C4-2B (cell line): Measurements from ENCODE around the gene PREX1.

Experiments
- ZFX ChIP-seq: fragments of 450-650 bp; IDR thresholded peaks from 2 replicates; pipeline ENCODE4 v1.6.1; 2017
- TF ChIP-seq, protein P1 (sequence below): fragments of 450-650 bp; conservative IDR thresholded peaks from 2 replicates; pipeline ENCODE4 v1.5.1; 2017; ENCODE audit warnings: mild to moderate bottlenecking

DNA sequence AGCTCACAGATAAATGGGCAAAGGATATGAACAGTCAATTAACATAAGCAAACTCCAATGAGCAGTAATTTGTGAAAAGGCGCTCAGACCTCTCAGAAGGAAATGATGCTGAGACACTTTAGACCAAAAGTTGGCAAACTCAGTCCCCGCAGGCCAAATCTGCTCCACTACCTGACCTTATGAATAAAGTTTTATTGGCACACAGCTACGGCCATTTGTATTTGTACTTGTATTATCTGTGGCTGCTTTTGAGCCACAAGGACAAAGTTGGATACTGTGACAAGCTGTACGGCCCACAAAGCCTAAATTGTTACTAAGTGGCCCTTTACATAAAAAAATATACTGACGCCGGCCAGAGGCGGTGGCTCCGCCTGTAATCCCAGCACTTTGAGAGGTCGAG, 167.0 kb downstream of the PREX1 start:
- TF ChIP-seq, protein P1, sequence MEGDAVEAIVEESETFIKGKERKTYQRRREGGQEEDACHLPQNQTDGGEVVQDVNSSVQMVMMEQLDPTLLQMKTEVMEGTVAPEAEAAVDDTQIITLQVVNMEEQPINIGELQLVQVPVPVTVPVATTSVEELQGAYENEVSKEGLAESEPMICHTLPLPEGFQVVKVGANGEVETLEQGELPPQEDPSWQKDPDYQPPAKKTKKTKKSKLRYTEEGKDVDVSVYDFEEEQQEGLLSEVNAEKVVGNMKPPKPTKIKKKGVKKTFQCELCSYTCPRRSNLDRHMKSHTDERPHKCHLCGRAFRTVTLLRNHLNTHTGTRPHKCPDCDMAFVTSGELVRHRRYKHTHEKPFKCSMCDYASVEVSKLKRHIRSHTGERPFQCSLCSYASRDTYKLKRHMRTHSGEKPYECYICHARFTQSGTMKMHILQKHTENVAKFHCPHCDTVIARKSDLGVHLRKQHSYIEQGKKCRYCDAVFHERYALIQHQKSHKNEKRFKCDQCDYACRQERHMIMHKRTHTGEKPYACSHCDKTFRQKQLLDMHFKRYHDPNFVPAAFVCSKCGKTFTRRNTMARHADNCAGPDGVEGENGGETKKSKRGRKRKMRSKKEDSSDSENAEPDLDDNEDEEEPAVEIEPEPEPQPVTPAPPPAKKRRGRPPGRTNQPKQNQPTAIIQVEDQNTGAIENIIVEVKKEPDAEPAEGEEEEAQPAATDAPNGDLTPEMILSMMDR = no peak
- no peak for TF ChIP-seq ZFX
